WTC11 (cell line): Measurements from ENCODE around the gene TSPAN31.

Experiments used
- CREB1 ChIP-seq: sonication (generic); formaldehyde crosslinking; IDR thresholded peaks from 2 replicates; pipeline ENCODE4 v1.8.0; 2023; ENCODE audit warnings: mild to moderate bottlenecking, missing genetic modification reagents
- ETV6 ChIP-seq: sonication (generic); formaldehyde crosslinking; IDR thresholded peaks from 2 replicates; pipeline ENCODE4 v1.8.1; 2022; ENCODE audit warnings: mild to moderate bottlenecking, missing genetic modification reagents
- FOXP1 ChIP-seq: sonication (generic); formaldehyde crosslinking; IDR thresholded peaks from 2 replicates; pipeline ENCODE4 v1.8.0; 2022; ENCODE audit warnings: missing genetic modification reagents, mild to moderate bottlenecking, moderate library complexity, borderline replicate concordance
- GTF2I ChIP-seq: fragments of 250-450 bp; sonication (Bioruptor Pico); conservative IDR thresholded peaks from 2 replicates; pipeline ENCODE4 v1.4.0; 2021; ENCODE audit warnings: mild to moderate bottlenecking

- TF ChIP-seq FOXP1 (CRISPR knock-in tag) (no peak), GTF2I (CRISPR knock-in tag) (no peak), ETV6 (CRISPR knock-in tag) (no peak), CREB1 (CRISPR knock-in tag) (no peak)
Observed at GRCh38 chr12:57753756-57754337, 9.0 kb downstream of the TSPAN31 start.
